DOHH2 (cell line): ENCODE data around the gene ROCK2.

Experiments used
- EZH2phosphoT487 ChIP-seq: fragments of 200-600 bp; sonication (generic); IDR thresholded peaks from 2 replicates; pipeline ENCODE4 v1.6.1; 2017; ENCODE audit warnings: borderline replicate concordance, mild to moderate bottlenecking, antibody characterized with exemption, low read length, moderate library complexity, mixed read lengths
- TF ChIP-seq, protein P1 (sequence below): fragments of 200-600 bp; sonication (generic); IDR thresholded peaks from one replicate; pipeline ENCODE4 v1.5.1; 2014; ENCODE audit warnings: antibody characterized with exemption, mild to moderate bottlenecking, low read depth, low read length; ENCODE audit not compliant: poor library complexity, severe bottlenecking

GRCh38 chr2:11355194-11356053, 11.0 kb upstream of the ROCK2 start:
- TF ChIP-seq, protein P1, sequence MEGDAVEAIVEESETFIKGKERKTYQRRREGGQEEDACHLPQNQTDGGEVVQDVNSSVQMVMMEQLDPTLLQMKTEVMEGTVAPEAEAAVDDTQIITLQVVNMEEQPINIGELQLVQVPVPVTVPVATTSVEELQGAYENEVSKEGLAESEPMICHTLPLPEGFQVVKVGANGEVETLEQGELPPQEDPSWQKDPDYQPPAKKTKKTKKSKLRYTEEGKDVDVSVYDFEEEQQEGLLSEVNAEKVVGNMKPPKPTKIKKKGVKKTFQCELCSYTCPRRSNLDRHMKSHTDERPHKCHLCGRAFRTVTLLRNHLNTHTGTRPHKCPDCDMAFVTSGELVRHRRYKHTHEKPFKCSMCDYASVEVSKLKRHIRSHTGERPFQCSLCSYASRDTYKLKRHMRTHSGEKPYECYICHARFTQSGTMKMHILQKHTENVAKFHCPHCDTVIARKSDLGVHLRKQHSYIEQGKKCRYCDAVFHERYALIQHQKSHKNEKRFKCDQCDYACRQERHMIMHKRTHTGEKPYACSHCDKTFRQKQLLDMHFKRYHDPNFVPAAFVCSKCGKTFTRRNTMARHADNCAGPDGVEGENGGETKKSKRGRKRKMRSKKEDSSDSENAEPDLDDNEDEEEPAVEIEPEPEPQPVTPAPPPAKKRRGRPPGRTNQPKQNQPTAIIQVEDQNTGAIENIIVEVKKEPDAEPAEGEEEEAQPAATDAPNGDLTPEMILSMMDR = no peak
- TF ChIP-seq EZH2phosphoT487 = no peak
